DMS153 treated with DMSO at 0.1 percent for 48 hours (cell line): ENCODE data around the gene MYRIP.

Experiments
- DNase-seq: peaks from one replicate; lab custom pipeline; 2025; ENCODE audit not compliant: unreplicated experiment; lab: John Stamatoyannopoulos, UW

The MYRIP gene

GRCh38 chr3:40224796-40225515 is 415.5 kb downstream of the MYRIP start:
- no peak for DNase-seq

DNA sequence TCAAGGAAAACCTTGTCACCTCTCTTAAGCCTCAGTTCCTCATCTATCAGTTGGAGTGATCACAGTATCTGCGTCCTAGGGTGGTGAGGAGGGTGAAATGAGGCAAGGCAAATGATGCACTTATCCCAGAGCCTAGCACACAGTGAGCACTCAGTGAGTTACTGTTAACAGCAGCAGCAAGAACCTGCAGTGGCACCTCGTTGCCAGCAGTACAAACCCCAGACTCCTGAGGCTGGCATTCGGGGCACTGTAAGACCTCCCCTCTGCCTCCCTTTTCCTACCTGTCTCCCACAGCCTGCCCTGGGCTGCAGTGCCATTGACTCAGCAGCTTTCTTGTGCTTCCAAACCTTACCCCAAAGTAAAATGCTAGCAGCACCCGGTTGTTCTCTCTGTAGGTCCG is 417.2 kb downstream of the MYRIP start:
- DNase-seq = no peak

GRCh38 chr3:40228792-40229350 is 419.5 kb downstream of the MYRIP start:
- DNase-seq = no peak

DNA sequence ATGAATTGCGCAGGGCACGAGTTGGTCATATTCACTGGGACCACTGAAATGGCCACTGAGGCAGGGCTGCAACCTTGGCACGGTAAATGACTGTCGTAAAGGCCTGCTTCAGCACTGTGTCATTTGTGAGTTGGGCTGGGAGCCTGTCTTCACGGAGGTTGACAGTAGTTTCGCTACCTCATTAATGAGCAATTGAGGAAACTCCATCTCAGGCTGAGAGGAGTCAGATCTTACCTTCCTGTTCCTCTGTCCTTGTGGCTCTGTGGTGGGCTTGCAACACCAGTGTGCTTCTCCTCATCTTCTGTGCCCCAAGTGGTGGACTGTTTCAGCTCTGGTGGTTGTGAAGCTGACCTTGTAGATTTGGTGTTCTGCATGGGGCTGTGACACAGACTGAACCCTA is 420.0 kb downstream of the MYRIP start:
- DNase-seq = no peak

GRCh38 chr3:40229963-40230362 is 420.6 kb downstream of the MYRIP start:
- DNase-seq = no peak

- DNase-seq = no peak
Observed at GRCh38 chr3:40230382-40230781, 421.0 kb downstream of the MYRIP start.

GRCh38 chr3:40232626-40233025 is 423.2 kb downstream of the MYRIP start:
- no peak for DNase-seq

GRCh38 chr3:40237159-40237558 is 427.8 kb downstream of the MYRIP start:
- DNase-seq = no peak

- DNase-seq = no peak
Observed at GRCh38 chr3:40237889-40238571, 428.6 kb downstream of the MYRIP start.

- DNase-seq = no peak
Observed at GRCh38 chr3:40240921-40241320, 431.5 kb downstream of the MYRIP start.

DNA sequence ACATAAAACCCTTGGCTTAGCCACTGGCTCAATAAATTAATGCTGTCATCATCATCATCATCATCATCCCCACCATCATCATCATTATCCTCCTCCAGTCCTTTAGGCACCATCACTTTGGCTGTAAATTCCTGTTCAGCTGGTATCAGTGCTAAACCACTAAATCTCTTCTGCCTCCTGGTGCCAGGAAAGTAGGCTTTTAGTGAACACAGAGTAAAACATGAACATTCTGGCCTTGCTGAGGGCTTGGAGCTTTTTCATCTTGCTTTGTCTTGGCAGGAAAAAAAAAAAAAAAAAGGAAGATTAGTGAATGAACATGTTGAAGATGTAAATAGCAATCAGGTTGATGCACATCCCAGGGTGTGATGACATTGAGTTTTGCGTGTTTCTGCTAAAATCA is 432.8 kb downstream of the MYRIP start:
- no peak for DNase-seq

GRCh38 chr3:40242638-40243037 is 433.2 kb downstream of the MYRIP start:
- no peak for DNase-seq

GRCh38 chr3:40243056-40243455 is 433.6 kb downstream of the MYRIP start:
- DNase-seq = no peak

DNA sequence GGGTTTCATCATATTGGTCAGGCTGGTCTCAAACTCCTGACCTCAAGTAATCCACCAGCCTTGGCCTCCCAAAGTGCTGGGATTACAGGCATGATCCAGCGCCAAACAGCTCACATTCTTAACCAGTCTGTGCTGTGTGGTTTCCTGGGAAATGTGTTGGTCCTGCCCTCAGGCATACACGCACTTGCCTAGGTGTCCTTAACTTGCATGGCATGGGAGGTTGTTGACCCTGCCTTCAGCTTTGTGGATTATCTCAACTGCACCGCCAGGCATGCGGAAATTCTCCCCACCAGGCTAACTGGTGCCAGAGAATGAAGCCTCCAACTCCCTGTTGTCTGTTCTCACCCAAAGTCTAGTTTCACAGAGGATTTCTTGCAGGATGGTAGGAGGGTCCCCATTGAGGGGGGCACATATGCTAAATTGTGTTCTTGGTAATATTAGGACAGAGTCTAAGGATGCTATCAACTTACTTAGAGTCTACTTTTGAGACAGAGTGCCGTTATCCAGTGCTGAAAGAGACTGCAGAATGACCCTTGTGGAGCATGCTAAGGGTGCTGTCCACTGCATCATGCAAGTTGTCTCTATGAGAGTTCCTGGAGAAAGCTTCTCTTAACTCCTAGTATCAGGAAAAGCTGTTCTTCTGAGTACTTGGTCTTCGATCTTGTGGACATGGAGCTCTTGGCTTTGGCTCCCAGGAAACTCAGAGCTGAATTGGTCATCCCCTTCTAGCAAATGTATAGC is 438.5 kb downstream of the MYRIP start:
- no peak for DNase-seq

DNA sequence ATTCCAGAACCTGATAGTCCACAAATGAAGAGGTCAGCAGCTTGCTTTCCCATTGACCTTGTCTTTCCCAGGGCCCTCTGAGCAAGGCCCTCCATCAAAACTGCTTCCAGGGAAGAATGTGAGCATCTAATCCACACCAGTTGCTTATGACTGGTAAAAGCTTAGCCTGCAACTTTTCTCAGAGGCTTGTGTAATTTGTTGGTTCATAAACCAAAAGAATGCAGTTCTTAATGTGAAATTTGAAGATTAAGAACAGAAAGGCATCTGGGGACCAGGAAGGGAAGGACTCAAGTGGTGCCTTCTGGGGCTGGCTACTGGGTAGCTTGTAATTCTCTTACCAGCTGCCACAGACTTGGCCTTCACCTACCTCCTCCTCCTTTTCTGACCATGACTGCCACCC is 439.2 kb downstream of the MYRIP start:
- DNase-seq = no peak

GRCh38 chr3:40249168-40249567 is 439.8 kb downstream of the MYRIP start:
- no peak for DNase-seq

- DNase-seq = no peak
Observed at GRCh38 chr3:40254491-40254890, 445.1 kb downstream of the MYRIP start.

- DNase-seq = no peak
Observed at GRCh38 chr3:40254891-40255290, 445.5 kb downstream of the MYRIP start.

DNA sequence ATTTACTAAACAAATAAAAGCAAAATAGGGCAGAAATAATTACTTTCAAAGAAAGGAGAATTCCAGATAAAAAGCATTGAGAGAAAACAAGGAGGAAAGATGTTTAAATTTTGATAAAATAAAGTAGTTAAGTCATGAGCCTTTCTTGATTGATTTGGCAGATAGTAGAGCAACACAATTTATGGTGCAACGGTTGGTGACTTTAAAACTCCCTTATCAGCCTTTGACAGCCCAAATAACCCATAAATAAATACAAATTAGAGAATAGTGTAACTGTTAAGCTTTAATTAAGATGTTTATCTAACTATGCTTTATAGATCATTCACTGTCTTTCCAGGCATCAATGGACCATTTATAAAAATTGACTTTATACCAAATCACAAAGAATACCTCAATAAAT is 446.1 kb downstream of the MYRIP start:
- DNase-seq = no peak

DNA sequence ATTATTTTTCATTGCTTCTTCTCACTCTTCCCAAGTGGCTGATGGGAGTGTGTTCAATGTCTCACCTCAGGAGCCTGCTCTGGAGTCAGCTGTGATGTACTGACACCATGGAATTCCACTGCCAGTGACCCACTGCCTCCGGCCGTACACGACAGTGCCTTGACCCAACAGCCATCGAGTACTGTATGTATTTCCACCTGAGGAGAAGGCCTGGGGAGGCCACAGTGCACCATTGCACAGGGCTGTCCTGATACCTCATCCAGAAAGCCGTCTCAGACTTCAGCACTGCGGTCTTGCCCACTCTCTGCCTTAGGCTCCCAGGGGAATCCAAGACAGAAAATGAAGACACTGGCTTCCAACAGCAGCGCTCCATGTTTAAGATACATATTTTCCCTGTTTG is 448.7 kb downstream of the MYRIP start:
- no peak for DNase-seq

DNA sequence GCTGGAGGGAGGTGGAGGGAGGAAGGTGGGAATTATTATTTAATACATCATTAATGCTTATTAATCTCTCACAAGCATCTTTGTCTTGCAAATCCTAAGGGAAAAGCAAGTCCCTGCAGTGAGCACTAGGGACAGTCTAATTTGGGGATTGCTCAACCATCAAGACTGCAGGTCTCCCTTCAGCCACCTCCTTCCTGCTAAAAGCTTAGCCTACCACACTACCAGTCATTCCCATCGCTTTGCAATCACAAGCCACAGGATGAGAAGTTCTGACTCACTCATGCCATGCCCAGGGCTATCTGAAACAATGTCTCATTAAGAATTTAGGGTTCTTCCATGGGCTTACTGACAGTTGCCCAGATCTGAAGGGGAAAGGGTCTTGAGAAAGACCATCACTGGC is 449.1 kb downstream of the MYRIP start:
- DNase-seq = no peak

- DNase-seq = no peak
Observed at GRCh38 chr3:40262331-40262730, 452.9 kb downstream of the MYRIP start.
